GM18951 (cell line): ENCODE measurements around the gene TAS2R4.
"Not testable (repeated sequence)": the region's sequence is repeated elsewhere in the genome, so short reads cannot be mapped to it uniquely, and the experiment has no call there.

Experiments
- POLR2A ChIP-seq: IDR thresholded peaks from 4 replicates; pipeline ENCODE4 v1.6.1; 2011; ENCODE audit warnings: mild to moderate bottlenecking; ENCODE audit not compliant: insufficient read length, insufficient read depth; ENCODE audit errors: extremely low read depth
- in situ Hi-C: fragments of 300-500 bp; cut with MboI; formaldehyde crosslinking; loops from one replicate; pipeline ENCODE4 v1.12.0; 2022; ENCODE audit warnings: low sequenced_read_pairs, mixed read lengths, inconsistent platforms; ENCODE audit not compliant: unreplicated experiment

Gene TAS2R4

GRCh38 chr7:141763797-141764196 is 12.7 kb upstream of the TAS2R4 start, which contains the start of gene TAS2R3:
Gene TAS2R3 (plus strand): TSS chr7:141764097. CDS start chr7:141764159, 62 bp downstream.
- in situ Hi-C loops = no loop called here
- TF ChIP-seq POLR2A = no peak

DNA sequence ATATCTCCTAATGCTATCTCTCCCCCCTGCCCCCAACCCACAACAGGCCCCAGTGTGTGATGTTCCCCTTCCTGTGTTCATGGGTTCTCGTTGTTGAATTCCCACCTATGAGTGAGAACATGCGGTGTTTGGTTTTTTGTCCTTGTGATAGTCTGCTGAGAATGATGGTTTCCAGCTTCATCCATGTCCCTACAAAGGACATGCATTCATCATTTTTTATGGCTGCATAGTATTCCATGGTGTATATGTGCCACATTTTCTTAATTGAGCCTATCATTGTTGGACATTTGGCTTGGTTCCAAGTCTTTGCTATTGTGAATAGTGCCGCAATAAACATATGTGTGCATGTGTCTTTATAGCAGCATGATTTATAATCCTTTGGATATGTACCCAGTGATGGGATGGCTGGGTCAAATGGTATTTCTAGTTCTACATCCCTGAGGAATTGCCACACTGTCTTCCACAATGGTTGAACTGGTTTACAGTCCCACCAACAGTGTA is 6.3 kb upstream of the TAS2R4 start:
- in situ Hi-C loops = not testable (repeated sequence)

DNA sequence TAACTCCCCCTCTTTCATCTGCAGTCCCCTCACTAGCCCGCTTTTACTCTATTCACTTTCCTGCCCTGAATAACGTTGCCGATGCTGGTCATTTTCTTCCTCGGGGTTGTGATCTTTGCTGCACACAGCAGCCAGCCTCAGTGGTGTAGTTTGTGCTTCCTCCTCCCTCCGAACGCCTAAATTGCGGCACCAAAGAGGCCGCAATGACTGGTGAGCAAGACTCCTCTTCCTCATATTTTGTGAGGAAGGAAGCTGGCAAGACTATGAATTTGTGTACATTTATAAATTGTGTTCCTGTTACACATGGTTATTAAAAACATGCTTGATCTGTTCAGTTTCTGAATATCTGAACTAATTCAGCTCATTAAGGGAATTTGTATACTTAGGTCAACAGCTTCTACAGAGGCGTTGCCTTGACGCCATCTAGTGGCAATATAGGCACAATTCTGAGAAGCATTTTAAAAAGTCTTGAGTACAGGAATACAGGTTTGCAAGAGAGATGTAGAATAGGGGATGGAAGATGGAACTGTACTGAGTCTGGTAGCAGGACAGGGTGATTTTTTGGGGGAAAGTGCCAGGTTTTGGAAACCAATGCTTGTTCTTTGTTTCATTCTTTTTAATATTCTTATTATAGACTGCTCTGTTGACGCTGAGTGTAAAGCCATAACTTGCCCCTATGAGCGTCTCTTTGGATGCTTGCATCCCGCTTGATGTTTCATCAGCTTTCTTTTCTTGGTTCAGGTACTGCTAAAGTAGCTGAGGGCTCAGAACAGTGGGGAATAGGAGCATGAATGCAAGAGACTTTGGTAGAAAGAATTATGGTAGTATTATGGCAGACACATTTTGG is 9.5 kb downstream of the TAS2R4 start:
- TF ChIP-seq POLR2A = no peak
- in situ Hi-C loops = no loop called here

DNA sequence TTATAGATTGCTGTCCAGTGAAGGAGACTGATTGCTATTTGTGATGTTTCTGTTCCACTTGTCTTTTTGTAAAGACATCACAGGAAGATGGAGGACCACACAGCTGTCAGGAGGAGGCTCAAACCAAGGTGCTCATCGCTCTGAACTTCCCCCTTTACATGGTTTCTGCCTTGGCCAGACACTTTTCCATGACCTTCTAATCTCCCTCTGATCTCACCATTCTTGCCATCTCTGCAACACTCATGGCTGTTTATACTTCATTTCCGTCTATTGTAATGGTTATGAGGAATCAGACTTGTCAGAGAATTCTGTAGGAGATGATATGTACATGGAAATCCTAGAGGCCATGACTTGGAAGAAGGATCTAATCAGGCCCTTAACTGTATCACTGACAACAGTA is 11.8 kb downstream of the TAS2R4 start:
- no peak for TF ChIP-seq POLR2A
- in situ Hi-C loops = no loop called here

GRCh38 chr7:141789917-141790316 is 13.4 kb downstream of the TAS2R4 start, which contains the start of gene TAS2R5:
Gene TAS2R5 (plus strand): TSS chr7:141790217. CDS start chr7:141790362, 145 bp downstream.
- no peak for TF ChIP-seq POLR2A
- in situ Hi-C loops = no loop called here

GRCh38 chr7:141792526-141792925 is 16.1 kb downstream of the TAS2R4 start:
- in situ Hi-C loops = no loop called here
- TF ChIP-seq POLR2A = no peak

DNA sequence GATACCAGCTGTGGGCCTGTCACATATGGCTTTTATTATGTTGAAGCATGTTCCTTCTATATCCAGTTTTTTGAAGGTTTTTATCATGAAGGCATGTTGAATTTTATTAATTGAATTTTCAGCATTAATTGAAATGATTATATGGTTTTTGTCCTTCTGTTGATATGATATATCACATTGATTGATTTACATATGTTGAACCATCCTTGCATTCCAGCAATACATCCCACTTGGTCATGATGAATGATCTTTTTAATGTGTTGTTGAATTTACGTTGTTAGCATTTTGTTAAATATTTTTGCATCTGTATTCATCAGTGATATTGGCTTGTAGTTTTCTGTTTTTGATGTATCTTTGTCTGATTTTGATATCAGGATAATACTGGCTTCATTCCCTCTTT is 43.6 kb downstream of the TAS2R4 start:
- no peak for TF ChIP-seq POLR2A
- in situ Hi-C loops = no loop called here

- in situ Hi-C loops = not testable (repeated sequence)
Observed at GRCh38 chr7:141822432-141822831, 46.0 kb downstream of the TAS2R4 start.
